ENCODE results near the gene STRIT1. TPM values are rescaled to one million over a fixed set of nuclear protein-coding genes. Genes with fewer than 3 reads are reported as not detected.
A peak's percentile ranks its signal among the peaks of the same experiment; 100 is the strongest.

STRIT1 gene
- total and polyA plus RNA-seq, 9 of the 15 experiments (the other 6 are each of a cell fraction or from before 2014, with no cell fraction given), result not detected

DNA sequence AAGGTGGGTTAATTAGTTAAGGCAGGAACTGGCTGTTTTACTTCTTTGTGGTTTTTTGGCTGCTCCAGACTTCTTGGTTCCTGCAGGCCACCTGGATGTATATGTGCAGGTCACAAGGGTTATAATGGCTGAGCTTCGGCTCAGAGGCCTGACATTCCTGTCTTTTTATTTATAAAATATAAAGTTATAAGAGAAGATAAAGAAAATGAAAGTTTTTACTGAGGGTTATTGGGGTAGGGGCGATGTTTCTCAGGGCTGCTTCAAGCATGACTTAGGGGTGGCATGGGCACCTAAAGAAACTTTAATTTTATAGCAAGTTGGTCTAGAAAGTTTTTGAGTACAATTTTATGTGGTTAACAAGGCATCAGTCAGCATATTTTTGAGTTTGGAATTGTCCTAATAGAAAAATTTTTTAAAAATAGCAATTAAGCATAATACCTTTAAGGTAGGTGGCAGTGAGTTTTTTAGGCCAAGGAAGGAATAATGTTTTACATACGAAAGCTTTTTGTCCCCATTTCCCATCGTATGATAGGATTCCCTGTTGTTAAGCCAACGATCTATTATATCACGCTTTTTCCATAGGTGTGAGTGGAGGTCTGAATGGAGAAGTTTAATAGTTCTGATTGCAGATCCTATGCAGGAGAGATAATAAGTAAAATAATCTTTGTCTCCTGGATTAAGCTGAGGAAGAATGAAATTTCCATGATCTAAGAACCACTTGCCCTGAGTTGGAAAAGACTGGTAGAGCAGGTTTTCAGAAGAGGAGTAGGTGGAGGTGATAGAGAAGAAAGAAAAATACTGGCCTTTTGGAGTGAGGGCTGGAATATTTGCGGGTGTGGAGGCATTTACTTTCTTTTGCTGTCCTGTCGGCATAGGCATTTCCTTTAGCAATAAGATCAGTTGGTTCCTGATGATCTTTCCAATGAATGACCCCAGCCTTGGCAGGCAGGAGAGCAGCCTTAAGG, 10.1 kb downstream of the STRIT1 start (continued):
- TF ChIP-seq, protein P1, sequence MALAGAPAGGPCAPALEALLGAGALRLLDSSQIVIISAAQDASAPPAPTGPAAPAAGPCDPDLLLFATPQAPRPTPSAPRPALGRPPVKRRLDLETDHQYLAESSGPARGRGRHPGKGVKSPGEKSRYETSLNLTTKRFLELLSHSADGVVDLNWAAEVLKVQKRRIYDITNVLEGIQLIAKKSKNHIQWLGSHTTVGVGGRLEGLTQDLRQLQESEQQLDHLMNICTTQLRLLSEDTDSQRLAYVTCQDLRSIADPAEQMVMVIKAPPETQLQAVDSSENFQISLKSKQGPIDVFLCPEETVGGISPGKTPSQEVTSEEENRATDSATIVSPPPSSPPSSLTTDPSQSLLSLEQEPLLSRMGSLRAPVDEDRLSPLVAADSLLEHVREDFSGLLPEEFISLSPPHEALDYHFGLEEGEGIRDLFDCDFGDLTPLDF (CRISPR knock-in tag; IDR thresholded peaks at IDR 0.05), result no peak
- TF ChIP-seq, protein P2, sequence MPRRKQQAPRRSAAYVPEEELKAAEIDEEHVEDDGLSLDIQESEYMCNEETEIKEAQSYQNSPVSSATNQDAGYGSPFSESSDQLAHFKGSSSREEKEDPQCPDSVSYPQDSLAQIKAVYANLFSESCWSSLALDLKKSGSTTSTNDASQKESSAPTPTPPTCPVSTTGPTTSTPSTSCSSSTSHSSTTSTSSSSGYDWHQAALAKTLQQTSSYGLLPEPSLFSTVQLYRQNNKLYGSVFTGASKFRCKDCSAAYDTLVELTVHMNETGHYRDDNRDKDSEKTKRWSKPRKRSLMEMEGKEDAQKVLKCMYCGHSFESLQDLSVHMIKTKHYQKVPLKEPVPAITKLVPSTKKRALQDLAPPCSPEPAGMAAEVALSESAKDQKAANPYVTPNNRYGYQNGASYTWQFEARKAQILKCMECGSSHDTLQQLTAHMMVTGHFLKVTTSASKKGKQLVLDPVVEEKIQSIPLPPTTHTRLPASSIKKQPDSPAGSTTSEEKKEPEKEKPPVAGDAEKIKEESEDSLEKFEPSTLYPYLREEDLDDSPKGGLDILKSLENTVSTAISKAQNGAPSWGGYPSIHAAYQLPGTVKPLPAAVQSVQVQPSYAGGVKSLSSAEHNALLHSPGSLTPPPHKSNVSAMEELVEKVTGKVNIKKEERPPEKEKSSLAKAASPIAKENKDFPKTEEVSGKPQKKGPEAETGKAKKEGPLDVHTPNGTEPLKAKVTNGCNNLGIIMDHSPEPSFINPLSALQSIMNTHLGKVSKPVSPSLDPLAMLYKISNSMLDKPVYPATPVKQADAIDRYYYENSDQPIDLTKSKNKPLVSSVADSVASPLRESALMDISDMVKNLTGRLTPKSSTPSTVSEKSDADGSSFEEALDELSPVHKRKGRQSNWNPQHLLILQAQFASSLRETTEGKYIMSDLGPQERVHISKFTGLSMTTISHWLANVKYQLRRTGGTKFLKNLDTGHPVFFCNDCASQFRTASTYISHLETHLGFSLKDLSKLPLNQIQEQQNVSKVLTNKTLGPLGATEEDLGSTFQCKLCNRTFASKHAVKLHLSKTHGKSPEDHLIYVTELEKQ (CRISPR knock-in tag; IDR thresholded peaks at IDR 0.05), result peak; percentile 79; the same call in 1 of the 2 replicates
- TF ChIP-seq GATAD2B (IDR thresholded peaks at IDR 0.05; ENCODE audit: borderline replicate concordance), result no peak
- no peak for TF ChIP-seq NFE2L1 (tag; IDR thresholded peaks at IDR 0.05; ENCODE audit: borderline replicate concordance, low read depth)
- no peak for TF ChIP-seq ZNF766 (CRISPR knock-in tag; conservative IDR thresholded peaks at IDR 0.05)
- TF ChIP-seq NFYB (IDR thresholded peaks at IDR 0.05; ENCODE audit: extremely low read depth, insufficient read length), result no peak
- TF ChIP-seq YY1 (IDR thresholded peaks at IDR 0.05; ENCODE audit: borderline replicate concordance in 1 of 3, control insufficient read depth in 1 of 3, extremely low read depth in 1 of 3, insufficient read depth in 3 of 3, insufficient read length in 1 of 3, insufficient replicate concordance in 2 of 3, low read depth in 1 of 3, low read length in 2 of 3), result peak in 1 of 3 experiments; percentile 41
- TF ChIP-seq RBM39 (optimal IDR thresholded peaks at IDR 0.05; ENCODE audit: low read depth, low read length), result no peak
- TF ChIP-seq, protein P3, sequence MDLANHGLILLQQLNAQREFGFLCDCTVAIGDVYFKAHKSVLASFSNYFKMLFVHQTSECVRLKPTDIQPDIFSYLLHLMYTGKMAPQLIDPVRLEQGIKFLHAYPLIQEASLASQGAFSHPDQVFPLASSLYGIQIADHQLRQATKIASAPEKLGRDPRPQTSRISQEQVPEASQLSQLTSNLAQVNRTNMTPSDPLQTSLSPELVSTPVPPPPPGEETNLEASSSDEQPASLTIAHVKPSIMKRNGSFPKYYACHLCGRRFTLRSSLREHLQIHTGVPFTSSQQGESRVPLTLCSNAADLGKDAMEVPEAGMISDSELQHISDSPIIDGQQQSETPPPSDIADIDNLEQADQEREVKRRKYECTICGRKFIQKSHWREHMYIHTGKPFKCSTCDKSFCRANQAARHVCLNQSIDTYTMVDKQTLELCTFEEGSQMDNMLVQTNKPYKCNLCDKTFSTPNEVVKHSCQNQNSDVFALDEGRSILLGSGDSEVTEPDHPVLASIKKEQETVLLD (IDR thresholded peaks at IDR 0.05), result 0 out of 2 replicates have a peak, but pooled peaks have one; percentile 0
- peak; percentile 74 for TF ChIP-seq PTRF (tag; IDR thresholded peaks at IDR 0.05)
- TF ChIP-seq STAT5A (IDR thresholded peaks at IDR 0.05; ENCODE audit: borderline replicate concordance, low read length), result no peak
- TF ChIP-seq HDAC1 (IDR thresholded peaks at IDR 0.05), result no peak
- TF ChIP-seq ZNF644 (tag; IDR thresholded peaks at IDR 0.05; ENCODE audit: low read depth), result peak; percentile 87; the same call in 1 of the 2 replicates
- TF ChIP-seq TAL1 (IDR thresholded peaks at IDR 0.05), result no peak
- TF ChIP-seq ZNF232 (CRISPR knock-in tag; IDR thresholded peaks at IDR 0.05), result no peak
- TF ChIP-seq CEBPG (CRISPR knock-in tag; IDR thresholded peaks at IDR 0.05), result no peak
- TF ChIP-seq CEBPG (tag; conservative IDR thresholded peaks at IDR 0.05 in 1 of 2, IDR thresholded peaks at IDR 0.05 in 1 of 2), result no peak
